Omental fat pad (tissue), 4 donors: ENCODE measurements around the gene THOP1. TPM values are rescaled to one million over a fixed set of nuclear protein-coding genes. Genes with fewer than 3 reads are reported as not detected.

Experiments
- ATAC-seq: fragments of 150-250 bp; one replicate; pipeline ENCODE4 v1.9.1; 2016; ENCODE audit warnings: mild to moderate bottlenecking, moderate library complexity; ENCODE audit not compliant: low FRiP score
- DNase-seq: peaks from one replicate; pipeline ENCODE4 v3.0.0-alpha.2; 2019; ENCODE audit warnings: low spot score
- total RNA-seq, 4 donors: library from RNA; depleted of rRNA; stranded (reverse); fragments of >200 nt; gene quantifications; one replicate each; pipeline ENCODE4 v1.1.0, GENCODE V29; 2016
- TF ChIP-seq, protein P1 (sequence below), 3 donors: fragments of 450-650 bp; IDR thresholded peaks; one replicate each; pipeline ENCODE4 v1.5.1; 2016 to 2017; ENCODE audit warnings: antibody characterized with exemption in 3 of 3, mild to moderate bottlenecking in 3 of 3, moderate library complexity in 2 of 3

THOP1 gene
- total RNA-seq, 4 donors from 2014 or later: 27.4 to 50.2 (median 31.9) TPM

- DNase-seq: no peak
- TF ChIP-seq, protein P1, sequence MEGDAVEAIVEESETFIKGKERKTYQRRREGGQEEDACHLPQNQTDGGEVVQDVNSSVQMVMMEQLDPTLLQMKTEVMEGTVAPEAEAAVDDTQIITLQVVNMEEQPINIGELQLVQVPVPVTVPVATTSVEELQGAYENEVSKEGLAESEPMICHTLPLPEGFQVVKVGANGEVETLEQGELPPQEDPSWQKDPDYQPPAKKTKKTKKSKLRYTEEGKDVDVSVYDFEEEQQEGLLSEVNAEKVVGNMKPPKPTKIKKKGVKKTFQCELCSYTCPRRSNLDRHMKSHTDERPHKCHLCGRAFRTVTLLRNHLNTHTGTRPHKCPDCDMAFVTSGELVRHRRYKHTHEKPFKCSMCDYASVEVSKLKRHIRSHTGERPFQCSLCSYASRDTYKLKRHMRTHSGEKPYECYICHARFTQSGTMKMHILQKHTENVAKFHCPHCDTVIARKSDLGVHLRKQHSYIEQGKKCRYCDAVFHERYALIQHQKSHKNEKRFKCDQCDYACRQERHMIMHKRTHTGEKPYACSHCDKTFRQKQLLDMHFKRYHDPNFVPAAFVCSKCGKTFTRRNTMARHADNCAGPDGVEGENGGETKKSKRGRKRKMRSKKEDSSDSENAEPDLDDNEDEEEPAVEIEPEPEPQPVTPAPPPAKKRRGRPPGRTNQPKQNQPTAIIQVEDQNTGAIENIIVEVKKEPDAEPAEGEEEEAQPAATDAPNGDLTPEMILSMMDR (IDR thresholded peaks at IDR 0.05): no peak
- ATAC-seq: no peak
Measured at GRCh38 chr19:2827840-2828489, 42.7 kb downstream of the THOP1 start.

DNA sequence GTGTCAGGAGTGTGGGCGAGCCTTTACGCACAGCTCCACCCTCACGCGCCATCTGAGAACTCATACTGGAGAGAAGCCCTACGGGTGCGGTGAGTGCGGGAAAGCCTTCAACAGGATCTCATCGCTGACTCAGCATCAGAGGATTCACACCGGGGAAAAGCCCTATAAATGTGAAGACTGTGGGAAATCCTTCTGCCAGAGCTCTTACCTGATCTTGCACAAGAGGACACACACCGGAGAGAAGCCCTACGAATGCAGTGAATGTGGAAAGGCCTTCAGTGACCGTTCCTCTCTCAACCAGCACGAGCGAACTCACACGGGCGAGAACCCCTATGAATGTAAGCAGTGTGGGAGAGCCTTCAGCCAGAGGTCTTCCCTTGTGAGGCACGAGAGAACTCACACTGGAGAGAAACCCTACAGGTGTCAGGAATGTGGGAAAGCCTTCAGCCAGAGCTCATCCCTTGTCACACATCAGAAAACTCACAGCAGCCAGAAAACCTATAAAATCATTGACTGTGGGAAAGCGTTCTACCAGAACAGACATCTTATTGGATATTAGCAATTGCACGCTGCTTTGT is 49.1 kb downstream of the THOP1 start:
- DNase-seq: no peak
- no peak for ATAC-seq
- TF ChIP-seq, protein P1 (IDR thresholded peaks at IDR 0.05): no peak

GRCh38 chr19:2837430-2837829 is 52.1 kb downstream of the THOP1 start:
- ATAC-seq: no peak
- DNase-seq: no peak
- TF ChIP-seq, protein P1 (IDR thresholded peaks at IDR 0.05): no peak

DNA sequence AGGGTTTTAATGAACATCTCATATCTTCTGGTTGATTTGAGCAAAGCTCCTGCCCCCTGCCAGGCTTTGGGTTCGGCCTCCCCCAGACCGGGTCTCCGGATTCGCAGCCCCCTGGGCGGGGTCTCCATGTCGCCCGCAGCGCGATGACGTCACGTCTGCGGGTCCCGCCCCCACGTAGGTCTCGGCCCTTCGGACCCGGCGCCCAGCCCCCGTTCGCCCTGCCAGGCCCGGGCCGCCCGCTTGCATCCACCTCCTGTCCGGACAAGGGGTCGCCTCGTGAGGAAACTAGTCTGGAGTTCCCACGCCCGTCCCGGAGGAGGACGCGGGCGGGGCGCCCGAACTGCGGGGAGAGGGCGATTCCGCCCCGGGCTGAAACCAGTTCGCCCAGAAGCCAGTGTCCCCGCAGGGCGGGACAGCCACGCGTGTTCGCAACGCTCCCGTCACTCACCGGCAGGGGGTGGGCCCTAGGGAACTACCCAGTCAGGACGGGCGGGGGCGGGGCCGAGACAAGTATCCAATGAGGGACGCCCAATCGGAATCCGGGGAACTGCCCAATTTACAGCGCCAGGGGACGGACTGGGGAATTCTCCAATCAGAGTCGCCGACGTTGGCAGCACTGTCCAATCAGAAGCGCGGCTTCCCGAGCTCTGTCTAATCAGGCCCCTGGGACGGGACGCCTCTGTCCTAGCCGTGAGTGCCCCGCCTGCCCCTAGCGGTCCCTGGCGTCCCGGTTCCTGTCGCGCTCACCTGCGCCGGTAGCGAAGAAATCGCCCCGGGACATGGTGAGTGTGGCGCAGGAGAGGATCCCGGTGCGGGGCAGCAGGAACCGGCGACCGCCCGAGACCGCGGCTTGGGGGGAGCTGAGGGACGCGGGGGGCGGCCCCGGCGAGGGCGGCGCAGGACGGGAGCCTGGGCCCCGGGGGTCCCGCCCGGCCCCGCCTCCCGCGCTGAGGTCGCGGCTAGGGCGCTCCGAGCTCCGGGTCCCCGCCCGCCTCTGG is 55.8 kb downstream of the THOP1 start, which contains the start of gene ZNF555:
Gene ZNF555, plus strand, starts transcription at position 682 of the 998 bp plus-strand sequence. Its CDS starts 98 bp downstream, at position 780.
- peak; percentile 99 for ATAC-seq
- DNase-seq: peak; percentile 98
- TF ChIP-seq, protein P1 (IDR thresholded peaks at IDR 0.05): peak in 1 of 3 donors; percentile 43

DNA sequence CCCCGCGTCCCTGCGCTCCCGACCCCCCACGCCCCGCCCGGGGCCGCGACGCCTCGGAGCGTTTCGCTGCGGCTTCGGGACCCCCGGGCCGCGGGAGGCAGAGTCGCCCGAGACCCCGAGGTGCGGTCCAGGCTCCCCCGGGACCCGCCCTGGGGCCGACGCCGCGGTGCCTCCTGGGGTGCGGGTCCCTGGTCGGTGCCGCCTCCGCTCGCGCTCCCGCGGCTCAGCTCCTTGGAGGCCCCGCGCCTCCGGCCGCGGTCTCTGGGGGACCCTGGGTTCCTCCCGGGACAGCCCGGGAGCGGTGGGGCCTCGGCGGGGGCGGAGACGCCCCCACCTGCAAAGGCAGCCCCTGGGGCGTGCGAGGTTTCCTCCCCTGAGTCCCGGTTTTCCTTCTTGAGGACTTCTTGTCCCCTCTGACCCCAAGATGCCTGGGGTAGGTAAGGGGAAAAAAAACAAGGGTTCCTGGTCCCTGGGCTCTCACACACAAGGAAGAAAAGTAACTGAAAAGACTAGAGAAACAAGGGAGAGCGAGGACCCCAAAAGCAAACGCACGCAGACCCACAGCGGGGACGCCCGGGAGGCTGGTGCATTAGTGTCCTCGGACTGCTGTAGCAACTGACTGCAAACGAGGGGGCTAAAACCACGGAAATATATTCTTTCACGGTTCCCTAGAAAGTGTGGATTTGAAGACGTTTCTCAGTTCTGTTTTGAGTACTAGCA is 56.7 kb downstream of the THOP1 start:
- DNase-seq (no peak), ATAC-seq (peak; percentile 2)
- TF ChIP-seq, protein P1 (IDR thresholded peaks at IDR 0.05): no peak

- TF ChIP-seq, protein P1 (IDR thresholded peaks at IDR 0.05): no peak
- DNase-seq: no peak
Measured at GRCh38 chr19:2845107-2845506, 59.8 kb downstream of the THOP1 start.

More at GRCh38 chr19:2845107-2845506, 59.8 kb downstream of the THOP1 start:
- no peak for ATAC-seq
